Ascending aorta (tissue), 2 donors: ENCODE data around the gene GCGR. TPM values are rescaled to one million over a fixed set of nuclear protein-coding genes. Genes with fewer than 3 reads are reported as not detected.

Experiments
- DNase-seq, 2 donors: peaks; one replicate each; pipeline ENCODE4 v3.0.0-alpha.2; 2019; ENCODE audit warnings: low spot score in 2 of 2
- H3K27ac ChIP-seq, 2 donors: fragments of 200-600 bp; sonication (generic); one replicate each; pipeline ENCODE4 v1.5.1; 2016 to 2017; ENCODE audit warnings: mild to moderate bottlenecking in 1 of 2
- H3K27me3 ChIP-seq: fragments of 200-600 bp; sonication (generic); one replicate; pipeline ENCODE4 v1.5.1; 2017
- H3K36me3 ChIP-seq, 2 donors: fragments of 200-600 bp; sonication (generic); one replicate each; pipeline ENCODE4 v1.5.1; 2016
- H3K4me1 ChIP-seq, 2 donors: fragments of 200-600 bp; sonication (generic); one replicate each; pipeline ENCODE4 v1.5.1; 2016 to 2017; ENCODE audit warnings: mild to moderate bottlenecking in 1 of 2
- H3K4me3 ChIP-seq, 2 donors: fragments of 200-600 bp; sonication (generic); one replicate each; pipeline ENCODE4 v1.5.1; 2016 to 2017; ENCODE audit warnings: mild to moderate bottlenecking in 1 of 2
- H3K9me3 ChIP-seq, 2 donors: fragments of 200-600 bp; sonication (generic); one replicate each; pipeline ENCODE4 v1.5.1; 2016
- intact Hi-C: fragments of 100-400 bp; cut with DNase I; formaldehyde crosslinking; loops from one replicate; pipeline ENCODE4 v1.15.1; 2023
- total RNA-seq: library from RNA; depleted of rRNA; stranded (reverse); fragments of >200 nt; gene quantifications from one replicate; pipeline ENCODE4 v1.1.0, GENCODE V29; 2016
- TF ChIP-seq, protein P1 (sequence below), 3 experiments: fragments of 200-600 bp in 2 of 3; fragments of 450-650 bp in 1 of 3; sonication (generic) in 2 of 3; IDR thresholded peaks; one replicate each; pipeline ENCODE4 v1.5.1; 2016 to 2019; ENCODE audit warnings: antibody characterized with exemption in 3 of 3, mild to moderate bottlenecking in 1 of 3, moderate library complexity in 1 of 3

The GCGR gene
- total RNA-seq, 1 donor from 2014 or later, result not detected

- intact Hi-C loops, result loop anchor here (1.0 to 5.0 kb wide), 3 partner anchors 28 to 78 kb away; partner anchors contain the start of genes ARHGDIA and P4HB
- H3K9me3 ChIP-seq, result no peaks in the 10 kb centered on the region
- H3K4me3 ChIP-seq, result peak overlapping the region; percentile 92 to 94
- peaks cover 16 to 22% of the 10 kb centered on the region in 2 donors for H3K4me1 ChIP-seq
- peak overlapping the region; percentile 90 to 94 for H3K27ac ChIP-seq
- H3K27me3 ChIP-seq, result no peaks in the 10 kb centered on the region
- no peaks in the 10 kb centered on the region for H3K36me3 ChIP-seq
- TF ChIP-seq, protein P1, sequence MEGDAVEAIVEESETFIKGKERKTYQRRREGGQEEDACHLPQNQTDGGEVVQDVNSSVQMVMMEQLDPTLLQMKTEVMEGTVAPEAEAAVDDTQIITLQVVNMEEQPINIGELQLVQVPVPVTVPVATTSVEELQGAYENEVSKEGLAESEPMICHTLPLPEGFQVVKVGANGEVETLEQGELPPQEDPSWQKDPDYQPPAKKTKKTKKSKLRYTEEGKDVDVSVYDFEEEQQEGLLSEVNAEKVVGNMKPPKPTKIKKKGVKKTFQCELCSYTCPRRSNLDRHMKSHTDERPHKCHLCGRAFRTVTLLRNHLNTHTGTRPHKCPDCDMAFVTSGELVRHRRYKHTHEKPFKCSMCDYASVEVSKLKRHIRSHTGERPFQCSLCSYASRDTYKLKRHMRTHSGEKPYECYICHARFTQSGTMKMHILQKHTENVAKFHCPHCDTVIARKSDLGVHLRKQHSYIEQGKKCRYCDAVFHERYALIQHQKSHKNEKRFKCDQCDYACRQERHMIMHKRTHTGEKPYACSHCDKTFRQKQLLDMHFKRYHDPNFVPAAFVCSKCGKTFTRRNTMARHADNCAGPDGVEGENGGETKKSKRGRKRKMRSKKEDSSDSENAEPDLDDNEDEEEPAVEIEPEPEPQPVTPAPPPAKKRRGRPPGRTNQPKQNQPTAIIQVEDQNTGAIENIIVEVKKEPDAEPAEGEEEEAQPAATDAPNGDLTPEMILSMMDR (IDR thresholded peaks at IDR 0.05), result no peak
- peak in 1 of 2 donors; percentile 71 for DNase-seq
These were observed 28.1 kb downstream of the GCGR start for GRCh38 chr17:81831957-81832607.

DNA sequence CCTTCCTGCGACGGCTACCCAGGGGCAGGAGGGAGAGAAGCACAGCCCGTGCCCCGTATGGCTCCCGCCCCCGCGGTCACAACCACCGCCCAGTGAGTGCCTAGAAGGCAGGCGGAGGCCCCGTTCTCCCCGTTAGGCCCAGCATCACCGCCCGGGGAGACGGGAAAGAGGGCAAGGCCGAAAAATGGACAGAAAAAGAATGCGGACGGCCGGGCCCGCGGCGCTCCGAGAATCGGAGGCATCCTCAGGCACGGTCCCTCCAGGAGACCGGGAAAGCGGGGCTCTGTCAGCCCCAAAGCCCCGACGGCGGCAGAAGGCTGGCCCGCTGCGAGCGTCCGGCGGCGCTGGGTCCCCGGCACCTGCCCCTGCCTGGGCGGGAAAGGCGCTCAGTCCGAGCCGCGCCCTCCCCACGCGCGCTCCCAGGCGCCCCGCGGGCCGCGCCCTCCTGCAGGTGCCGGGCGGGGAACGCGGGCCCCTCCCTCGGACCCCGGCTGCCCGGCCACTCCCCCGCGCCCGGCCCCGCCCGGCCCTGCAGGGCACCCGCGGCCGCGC, 28.7 kb downstream of the GCGR start:
- peaks cover 16 to 22% of the 10 kb centered on the region in 2 donors for H3K4me1 ChIP-seq
- H3K27me3 ChIP-seq, result no peaks in the 10 kb centered on the region
- peak overlapping the region; percentile 92 to 94 for H3K4me3 ChIP-seq
- TF ChIP-seq, protein P1 (IDR thresholded peaks at IDR 0.05), result no peak
- DNase-seq, result peak in 1 of 2 donors; percentile 69
- H3K27ac ChIP-seq, result peak overlapping the region; percentile 90 to 94
- H3K36me3 ChIP-seq, result no peaks in the 10 kb centered on the region
- intact Hi-C loops, result loop anchor here (1.0 to 5.0 kb wide), 3 partner anchors 28 to 78 kb away; partner anchors contain the start of genes ARHGDIA and P4HB
- H3K9me3 ChIP-seq, result no peaks in the 10 kb centered on the region

DNA sequence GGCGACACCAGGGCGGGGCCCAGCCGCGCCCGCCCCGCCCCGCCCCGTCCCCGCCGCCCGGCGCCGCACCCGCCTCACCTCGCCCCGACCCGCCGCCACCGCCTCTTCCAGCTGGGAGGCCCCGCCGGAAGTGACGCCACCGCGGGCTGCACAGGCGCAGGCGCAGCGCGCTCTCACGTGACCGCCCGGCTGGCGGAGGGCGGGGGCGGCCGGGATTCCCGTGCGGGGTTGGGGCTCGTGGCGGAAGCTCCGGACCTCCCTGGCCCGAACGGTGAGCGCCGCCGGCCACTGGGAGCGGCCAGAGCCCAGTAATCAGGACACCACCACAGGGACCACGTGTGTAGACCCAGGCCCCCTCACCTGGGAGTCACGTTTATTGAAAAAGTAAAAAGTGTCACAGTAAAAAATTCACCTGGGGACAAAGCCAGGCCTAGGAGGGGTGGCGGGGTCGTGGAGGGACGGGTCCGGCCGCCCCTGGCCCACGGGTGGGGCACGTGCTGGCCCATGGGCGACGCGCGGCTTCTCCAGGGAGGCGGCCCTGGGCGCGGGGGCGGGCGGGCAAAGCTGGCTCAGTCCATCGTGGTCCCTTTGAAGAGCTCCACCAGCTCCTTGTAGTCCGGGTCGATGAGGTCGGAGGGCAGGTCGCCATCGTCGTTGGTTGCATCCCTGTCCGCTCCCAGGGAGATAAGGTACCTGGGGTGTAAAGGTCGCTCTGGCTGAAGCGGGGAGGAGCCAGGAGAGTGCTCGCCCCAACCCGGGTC, 29.4 kb downstream of the GCGR start, which contains the start of gene MCRIP1:
MCRIP1 (minus strand) TSS at position 132 of the 761 bp plus-strand sequence. CDS start 8,785 bp downstream, outside the sequence.
- H3K4me3 ChIP-seq, result peak within 1 kb of the TSS; percentile 92 to 94
- H3K27me3 ChIP-seq, result no peaks in the 10 kb centered on the region
- no peaks in the 10 kb centered on the region for H3K36me3 ChIP-seq
- intact Hi-C loops, result loop anchor here (5.0 kb wide), 1 partner anchor 39 kb away; the partner anchor contains the start of gene ARHGDIA
- TF ChIP-seq, protein P1 (IDR thresholded peaks at IDR 0.05), result no peak
- H3K27ac ChIP-seq, result peak within 1 kb of the TSS; percentile 91 to 94
- peak; percentile 77 to 97 for DNase-seq
- H3K4me1 ChIP-seq, result peaks cover 16 to 22% of the 10 kb centered on the region in 2 donors
- H3K9me3 ChIP-seq, result no peaks in the 10 kb centered on the region

DNA sequence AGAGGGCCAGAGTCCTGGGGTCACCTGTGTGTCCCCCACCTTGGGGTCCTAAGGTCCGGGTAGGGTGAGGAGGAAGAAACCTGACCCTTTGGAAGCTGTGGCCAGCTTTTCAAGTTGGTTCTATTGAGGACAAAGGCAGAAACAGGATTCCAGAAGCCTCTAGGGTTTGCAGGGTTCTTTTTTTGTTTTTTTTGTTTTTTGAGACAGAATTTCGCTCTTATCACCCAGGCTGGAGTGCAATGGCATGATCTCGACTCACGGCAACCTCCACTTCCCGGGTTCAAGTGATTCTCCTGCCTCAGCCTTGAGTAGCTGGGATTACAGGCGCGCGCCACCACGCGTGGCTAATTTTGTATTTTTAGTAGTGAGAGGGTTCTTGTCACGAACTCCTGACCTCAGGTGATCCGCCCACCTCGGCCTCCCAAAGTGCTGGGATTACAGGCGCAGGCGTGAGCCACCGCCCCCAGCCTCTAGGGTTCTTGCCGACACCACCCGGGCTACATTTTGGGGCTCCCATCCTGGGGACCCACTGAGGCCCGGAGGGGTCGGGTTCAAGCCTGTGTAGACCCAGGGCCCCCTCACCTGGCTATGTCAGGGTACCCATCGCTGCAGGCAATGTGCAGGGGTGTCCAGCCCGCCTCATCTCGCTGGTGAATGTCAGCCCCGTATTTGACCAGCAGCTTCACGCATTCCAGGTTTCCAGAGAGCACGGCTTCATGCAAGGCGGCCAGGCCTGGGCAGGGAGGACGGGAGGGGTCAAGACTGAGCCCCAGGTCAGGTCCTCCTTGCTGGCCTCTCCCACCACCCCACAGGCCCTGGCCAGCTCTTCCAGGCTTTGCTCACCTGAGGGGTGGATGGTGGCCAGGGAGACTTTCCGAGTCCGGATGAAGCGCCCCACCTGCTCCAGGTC, 30.2 kb downstream of the GCGR start:
- no peak for DNase-seq
- H3K27me3 ChIP-seq, result no peaks in the 10 kb centered on the region
- no peaks in the 10 kb centered on the region for H3K9me3 ChIP-seq
- no peaks in the 10 kb centered on the region for H3K36me3 ChIP-seq
- peak overlapping the region; percentile 77 to 92 for H3K4me3 ChIP-seq
- H3K27ac ChIP-seq, result peak overlapping the region; percentile 79 to 91
- TF ChIP-seq, protein P1 (IDR thresholded peaks at IDR 0.05), result no peak
- H3K4me1 ChIP-seq, result peaks cover 16 to 22% of the 10 kb centered on the region in 2 donors
- intact Hi-C loops, result loop anchor here (5.0 kb wide), 1 partner anchor 38 kb away; the partner anchor contains the start of gene ARHGDIA
